NCI-H748 treated with DMSO at 0.1 percent for 48 hours (cell line): Measurements from ENCODE around the gene GULP1.

Source experiments
- DNase-seq: peaks from one replicate; lab custom pipeline; 2025; lab: John Stamatoyannopoulos, UW

The GULP1 gene

DNA sequence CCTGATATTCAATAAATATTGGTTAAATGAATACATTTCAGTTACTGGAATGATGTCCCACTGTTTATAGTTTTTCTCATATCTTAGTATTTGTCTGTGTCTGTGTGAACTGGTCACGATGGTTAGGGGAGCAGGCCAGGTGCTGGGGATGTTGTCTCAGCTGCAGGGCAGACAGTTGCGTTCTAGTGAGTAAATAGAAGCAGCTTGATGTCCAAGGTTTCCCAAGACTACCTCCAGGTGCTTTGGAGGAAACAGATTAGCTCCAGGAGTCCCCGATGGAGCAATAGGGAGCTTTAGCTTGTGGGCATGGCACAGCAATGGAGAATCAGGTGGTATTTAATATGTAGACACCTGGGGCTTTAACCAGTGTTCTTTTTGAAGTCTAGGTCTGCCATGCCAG is 75.5 kb downstream of the GULP1 start:
- DNase-seq = peak; percentile 78

DNA sequence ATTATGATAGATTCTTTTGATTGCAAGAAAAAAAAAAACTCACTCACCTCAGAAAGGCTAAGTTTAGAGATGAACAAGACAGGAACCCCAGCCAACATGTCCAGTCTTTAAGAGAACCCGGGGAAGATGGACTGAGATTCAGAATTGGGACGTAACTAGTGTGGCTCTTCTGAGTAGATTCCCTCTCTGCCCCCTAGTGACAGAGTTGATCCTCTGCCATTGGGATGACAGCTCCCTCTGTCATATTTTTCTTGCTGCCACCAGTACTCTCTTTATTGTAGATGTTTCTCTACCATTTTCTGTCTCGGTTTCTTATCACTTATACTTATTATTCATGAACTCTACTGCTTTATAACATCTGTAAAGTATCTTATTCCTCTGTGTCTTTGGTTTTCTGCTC is 77.7 kb downstream of the GULP1 start:
- peak; percentile 53 for DNase-seq

DNA sequence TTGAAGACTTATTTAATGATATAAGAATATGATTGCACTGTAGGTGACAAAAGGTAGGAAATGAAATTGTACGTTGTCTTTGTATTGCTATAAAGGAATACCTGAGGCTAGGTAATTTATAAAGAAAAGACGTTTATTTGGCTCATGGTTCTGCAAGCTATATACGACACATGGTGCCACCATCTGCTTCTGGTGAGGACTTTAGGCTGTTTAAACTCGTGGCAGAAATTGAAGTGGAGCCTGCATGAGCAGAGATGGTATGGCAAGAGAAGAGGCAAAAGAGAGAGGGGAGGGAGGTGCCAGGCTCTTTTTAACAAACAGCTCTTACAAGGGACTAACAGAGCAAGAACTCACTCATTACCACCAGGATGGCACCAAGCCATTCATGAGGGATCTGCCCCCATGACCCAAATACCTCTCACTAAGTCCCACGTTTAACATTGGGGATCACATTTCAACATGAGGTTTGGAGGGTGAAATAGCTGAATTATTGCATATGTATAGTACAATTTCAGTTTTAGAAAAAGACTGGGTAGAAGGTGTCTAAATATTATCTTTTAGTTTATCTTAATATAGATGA is 86.8 kb downstream of the GULP1 start:
- DNase-seq = no peak

DNA sequence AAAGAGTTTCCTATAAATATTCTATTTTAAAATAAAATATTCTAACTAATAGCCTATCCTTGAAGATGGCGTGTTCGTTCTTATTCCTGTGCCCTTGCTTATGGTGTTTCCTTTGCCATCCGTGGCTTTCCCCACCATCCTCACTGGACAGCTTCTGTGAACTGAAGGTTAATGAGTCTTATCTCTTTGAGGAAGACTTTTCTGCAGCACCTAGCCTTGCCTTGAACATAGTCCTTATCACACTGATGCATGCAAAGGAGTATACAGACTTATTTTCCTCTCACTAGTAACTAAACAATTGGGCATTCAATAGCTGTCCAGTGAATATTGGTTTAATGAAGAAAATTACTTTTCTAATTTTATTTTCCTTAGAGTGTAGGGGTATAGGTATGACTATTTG is 88.1 kb downstream of the GULP1 start:
- DNase-seq = no peak

DNA sequence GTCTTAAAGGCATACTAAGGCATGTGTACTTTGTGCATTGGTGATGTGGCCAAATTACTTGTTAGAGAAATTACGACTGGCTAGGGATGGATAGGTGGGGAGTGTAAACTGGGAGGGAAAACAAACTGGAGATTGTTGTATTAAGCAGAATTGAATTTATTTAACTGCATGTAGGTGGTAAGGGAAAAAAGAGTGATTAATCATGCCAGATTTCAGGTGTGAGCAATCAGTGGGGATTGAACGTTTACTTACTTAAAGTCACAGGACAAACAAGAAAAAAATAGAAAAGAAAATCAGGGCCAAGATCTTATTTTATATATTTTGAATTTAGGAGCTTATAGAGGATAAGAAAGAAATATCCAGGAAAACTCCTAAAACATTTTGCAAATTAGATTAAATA is 88.6 kb downstream of the GULP1 start:
- DNase-seq = no peak

DNA sequence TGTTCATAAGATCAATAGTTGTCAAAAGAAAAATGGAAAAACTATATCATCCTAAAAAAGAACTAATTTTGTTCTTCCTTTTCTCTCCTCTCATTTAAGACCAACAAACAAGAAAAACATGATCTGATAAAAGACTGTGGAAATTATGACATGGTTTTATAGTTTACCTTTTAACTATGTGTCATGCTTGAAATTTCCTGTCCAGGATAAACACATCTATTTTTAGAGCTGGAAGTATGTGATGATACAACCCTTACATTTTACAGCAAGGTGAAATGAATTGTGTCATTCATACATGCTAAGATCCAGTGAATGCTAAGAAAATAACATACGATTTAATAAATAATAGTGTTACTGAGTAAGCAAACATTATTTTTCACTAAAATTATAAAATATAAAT is 89.9 kb downstream of the GULP1 start:
- no peak for DNase-seq

DNA sequence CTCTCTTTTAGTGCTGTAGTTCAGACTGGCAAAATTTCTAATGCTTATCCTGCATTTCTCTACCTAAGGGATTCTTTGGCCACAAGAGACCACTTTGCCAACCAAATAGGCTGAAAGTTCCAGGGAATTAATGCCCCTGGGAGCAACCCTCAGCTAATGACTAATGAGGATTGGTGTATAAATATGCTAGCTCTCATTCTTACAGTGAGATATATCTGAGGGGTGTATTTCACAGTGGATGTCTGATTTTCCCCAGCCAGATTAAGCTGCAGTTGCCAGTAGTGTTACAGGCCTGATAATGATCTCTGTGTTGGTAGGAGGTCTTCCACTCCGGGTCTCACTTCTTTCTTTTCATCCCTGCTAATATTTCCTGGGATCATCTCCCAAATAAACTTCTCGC is 90.4 kb downstream of the GULP1 start:
- DNase-seq = no peak

DNA sequence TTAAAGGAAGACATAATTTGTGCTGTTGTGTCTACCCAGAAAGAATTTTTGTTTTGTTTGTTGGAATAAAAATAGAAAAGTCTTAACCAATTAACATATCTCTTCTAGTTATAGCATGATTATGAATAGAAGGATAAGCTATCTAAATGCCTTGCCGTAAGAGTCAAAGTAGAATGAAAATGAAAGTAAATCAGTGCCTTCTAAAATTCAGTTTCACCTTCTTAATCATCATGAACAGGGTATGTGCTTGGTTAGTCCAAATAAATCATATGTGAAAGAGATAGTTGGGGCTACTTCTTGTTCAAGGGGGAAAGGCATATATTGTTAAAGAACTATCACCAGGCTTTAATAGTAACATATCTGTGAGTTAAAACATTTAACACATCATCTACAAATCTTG is 91.5 kb downstream of the GULP1 start:
- no peak for DNase-seq

DNA sequence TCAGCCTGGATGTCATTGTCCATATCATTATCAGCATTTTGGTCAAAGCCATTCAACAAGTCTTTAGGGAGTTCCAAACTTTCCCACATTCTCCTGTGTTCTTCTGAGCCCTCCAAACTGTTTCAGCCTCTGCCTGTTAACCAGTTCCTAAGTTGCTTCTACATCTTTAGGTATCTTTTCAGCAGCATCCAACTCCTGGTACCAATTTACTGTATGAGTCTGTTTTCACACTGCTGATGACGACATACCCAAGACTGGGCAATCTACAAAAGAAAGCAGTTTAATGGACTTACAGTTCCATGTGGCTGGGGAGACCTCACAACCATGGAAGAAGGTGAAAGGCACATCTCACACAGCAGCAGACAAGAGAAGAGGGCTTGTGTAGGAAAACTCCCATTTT is 94.2 kb downstream of the GULP1 start:
- DNase-seq = no peak

DNA sequence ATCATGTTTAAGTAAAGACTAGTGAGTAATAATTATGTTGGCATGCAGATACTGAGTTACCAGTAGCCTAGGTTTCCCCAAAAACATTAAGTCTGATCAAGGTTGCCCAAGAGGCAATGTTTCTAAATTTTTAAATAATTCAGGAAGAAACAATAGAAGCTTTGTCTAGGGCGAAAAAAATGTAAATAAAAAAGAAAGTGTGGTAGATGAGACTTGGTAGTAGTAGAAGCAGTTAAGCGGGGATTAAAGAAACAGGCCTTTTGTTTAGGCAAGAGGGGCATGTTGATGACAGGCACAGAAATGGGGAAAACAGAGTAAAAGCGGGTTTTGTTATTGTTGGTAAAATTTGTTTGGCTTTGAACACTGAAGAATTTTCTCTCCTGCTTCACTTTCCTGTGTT is 97.2 kb downstream of the GULP1 start:
- DNase-seq = no peak

DNA sequence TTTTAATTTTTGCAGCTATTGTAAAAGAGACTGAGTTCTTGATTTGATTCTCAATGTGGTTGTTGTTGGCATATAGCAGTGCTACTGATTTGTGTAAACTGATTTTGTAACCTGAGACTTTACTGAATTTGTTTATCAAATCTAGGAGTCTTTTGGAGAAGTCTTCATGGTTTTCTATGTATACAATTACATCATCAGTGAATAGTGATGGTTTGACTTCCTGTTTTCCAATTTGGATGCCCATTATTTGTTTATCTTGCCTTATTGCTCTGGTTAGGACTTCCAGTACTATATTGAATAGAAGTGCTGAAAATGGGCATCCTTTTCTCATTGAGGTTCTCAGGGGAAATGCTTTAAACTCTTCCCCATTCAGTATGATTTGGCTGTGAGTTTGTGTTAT is 99.7 kb downstream of the GULP1 start:
- DNase-seq = no peak

DNA sequence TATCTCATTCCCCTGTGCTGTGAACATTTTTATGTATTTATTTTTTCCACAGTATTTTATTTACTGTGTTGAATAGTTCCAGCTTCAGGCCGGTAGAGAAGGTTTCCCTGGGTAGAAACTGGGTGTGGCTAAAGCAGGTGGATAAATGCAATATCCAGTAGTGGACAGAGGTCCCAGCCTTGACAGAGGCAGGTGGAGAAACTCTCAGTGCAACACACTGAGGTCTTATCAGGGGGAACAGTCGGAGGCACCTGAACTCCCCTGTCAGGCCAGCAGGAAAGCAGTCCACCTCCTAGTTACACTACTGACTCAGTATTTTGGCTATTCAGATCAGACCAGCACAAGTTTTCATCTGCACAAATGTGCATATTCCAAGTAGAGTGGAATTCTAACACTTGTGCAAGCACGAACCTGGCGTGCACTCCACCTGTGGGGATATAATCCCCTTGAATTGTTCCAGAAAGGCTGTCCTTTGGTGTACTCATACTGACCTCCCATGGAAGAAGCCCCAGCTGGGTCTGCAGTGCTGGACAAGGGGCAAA is 103.3 kb downstream of the GULP1 start:
- DNase-seq = no peak

DNA sequence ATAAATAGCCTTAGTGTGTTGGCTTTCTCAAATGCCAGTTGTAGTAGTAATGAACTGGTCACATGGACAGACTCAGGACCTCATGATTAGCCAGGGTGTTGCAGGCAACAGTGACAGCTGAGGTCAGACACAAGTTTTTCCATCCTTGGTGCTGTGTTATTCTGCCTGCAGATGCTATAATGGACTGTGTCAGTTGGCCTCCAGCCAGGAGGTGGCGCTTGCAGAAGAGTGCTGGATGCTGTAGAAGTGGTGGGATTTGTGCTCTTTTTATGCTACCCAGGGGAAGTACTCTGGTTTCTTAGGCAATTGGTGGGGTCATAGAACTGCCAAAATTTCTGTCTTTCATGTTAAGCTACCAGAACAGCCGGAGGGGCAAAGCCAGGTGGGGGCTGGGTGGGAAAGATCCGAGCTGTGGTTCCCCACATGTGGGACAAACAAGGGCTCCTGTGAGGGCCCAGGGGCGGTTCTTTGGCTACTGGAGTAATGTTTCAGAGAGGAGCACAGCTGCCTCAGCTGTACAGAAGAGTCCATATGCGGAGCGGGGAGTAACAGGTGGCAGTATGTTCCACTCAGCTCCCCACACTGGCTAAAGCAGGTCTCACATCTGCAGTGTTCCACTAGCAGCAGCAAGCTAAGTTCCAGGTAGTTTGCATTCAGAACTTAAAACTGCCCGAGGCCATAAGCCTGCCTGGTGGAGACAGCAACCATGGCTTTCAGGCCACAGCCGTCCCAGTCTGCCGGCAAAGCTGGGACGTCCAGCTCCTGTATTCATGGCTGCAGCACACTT is 104.4 kb downstream of the GULP1 start:
- DNase-seq = no peak

DNA sequence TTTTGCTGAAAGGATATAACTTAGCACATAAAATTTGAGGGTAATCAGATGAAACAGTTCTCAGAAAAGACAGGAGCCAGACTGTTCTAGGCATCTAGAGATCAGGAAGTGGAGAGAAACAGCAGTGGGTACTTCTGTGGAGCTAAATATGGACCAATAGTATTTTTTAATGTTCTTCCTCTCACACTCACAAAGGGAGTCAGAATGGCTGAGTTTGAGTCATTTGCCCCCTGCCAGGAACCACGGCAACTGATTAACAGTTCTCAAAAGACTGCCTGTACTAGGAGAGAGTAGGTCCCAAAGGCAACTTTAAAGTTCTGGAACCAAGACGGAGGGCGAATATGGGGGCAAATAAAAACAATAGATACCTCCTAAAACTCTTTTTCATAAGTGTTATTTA is 107.5 kb downstream of the GULP1 start:
- no peak for DNase-seq

DNA sequence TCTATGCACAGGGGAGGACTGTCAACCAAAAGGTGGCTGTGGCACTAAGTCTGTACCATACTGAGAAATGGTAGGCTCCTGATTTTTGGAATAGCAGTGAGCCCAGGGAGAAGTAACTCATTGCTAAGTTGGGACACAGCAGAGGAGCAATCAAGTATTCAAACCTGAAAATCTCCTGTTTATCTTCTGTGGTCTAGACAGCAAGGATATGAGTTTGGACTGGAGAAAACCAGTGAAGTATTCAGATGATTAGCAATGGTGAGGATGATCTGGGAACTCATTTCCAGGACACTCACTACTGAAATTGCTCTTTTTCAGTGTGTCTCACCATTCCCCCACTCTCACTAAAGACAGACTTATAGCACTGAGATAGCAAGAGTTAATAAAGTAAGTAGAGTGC is 112.0 kb downstream of the GULP1 start:
- DNase-seq = no peak

DNA sequence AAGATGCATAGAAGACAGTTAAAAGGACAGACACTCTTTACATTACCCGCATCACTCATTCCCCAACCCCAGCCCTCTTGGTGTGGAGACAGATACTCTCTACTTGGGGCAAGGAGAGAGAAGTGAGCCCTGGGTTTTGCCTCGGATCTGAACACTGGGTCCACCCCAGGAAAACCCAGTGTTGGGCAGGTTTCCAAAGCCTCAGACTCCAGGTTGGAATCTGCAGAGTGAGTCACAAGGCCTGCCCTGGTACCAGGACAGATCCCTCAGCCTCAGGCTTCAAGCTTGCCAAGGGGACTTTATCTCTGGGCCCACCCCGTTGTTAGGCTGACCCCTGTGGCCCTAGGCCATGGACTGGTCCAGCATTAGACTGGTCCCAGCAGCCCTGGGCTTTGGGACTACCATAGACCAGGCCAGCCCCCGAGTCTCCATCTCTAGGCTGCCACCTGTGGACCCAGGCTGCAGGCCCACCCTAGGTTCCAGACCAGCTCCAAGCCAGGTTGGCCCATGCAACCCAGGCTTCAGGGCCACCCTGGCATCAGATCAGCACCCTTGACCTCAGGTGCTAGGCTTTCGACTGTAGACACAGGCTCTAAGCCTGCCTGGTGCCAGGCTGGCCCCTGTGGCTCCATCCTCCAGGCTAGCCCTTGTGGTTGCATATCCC is 112.8 kb downstream of the GULP1 start:
- DNase-seq = no peak

DNA sequence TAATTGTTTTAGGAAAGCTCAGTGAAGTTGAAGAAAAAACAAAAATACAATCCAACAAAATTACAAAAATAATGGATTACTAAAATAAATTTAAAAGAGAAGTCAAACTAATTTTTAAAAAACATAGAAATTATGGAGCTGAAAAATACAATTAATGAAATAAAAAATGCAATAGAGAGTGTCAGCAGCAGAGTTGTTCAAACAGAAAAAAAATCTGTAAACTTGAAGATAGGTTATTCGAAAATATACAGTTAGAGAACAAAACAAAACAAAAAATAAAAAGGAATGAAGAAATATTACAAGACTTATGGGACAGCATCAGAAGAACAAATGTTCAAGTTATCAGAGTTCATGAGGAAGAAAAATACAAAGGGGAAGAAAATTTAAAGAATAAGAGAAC is 114.7 kb downstream of the GULP1 start:
- DNase-seq = no peak

DNA sequence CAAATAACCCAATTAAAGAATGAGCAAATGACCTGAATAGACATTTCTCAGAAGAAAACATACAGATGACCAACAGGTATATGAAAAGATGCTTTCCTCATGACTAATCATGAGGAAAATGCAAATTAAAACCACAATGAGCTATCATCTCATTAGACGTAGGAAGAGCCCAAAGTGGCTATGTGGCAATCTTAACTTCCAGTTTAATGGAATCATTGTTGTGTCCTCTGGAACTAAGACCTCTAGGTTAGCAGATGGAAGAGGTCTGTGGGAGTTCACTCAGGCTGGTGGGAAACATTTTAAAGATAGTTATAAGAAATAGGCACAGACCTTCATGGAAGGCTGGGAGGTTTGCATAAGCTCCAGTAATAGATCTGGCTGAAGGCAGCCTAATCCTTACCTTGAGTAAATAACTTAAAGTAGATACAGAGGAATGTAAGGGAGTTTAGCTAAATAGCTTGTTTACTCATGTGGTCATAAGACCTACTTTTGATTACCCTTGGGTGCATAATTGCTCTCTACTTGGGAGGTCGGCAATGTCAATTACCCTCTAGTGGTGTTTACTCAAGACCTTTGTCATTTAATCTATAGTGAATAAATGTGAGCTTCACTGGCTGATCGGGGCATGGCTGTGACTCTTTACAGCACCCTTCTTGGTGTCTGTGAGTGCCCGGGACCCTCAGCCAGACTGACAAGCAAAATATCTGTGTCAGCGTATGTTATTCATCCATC is 119.0 kb downstream of the GULP1 start:
- no peak for DNase-seq

DNA sequence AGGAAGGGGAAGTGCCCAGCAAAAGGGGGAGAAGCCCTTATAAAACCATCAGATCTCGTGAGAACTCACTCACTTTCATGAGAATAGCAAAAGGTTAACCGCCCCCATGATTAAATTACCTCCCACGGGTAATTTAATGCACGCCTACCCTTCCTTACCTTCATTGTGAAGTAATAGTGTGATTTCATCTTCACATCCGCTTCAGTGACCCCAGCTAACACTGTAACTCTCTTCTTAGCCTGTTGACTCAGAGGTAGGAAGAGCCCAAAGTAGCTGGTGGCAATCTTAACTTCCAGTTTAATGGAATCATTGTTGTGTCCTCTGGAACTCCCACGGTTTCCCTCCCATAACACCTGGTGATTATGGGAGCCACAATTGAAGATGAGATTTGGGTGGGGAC is 120.5 kb downstream of the GULP1 start:
- DNase-seq = no peak

DNA sequence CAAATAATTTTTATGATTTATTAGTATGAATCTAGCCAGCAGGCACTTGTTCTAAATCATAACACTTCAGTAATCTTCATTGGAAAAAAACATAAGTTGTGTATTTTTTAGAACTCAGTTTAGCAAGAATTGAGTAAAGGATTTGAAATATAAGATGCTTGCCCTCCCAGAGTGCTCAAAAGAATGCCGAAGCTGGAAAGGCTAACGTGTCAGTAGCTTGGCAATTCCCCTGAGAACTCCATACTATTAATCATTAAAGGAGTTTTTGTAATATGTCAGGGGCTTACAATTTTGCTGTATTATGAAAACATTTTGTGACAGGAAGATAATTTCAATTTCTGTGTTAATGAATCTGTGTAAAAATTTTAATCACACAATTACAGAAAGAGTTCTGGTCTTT is 122.7 kb downstream of the GULP1 start:
- no peak for DNase-seq

DNA sequence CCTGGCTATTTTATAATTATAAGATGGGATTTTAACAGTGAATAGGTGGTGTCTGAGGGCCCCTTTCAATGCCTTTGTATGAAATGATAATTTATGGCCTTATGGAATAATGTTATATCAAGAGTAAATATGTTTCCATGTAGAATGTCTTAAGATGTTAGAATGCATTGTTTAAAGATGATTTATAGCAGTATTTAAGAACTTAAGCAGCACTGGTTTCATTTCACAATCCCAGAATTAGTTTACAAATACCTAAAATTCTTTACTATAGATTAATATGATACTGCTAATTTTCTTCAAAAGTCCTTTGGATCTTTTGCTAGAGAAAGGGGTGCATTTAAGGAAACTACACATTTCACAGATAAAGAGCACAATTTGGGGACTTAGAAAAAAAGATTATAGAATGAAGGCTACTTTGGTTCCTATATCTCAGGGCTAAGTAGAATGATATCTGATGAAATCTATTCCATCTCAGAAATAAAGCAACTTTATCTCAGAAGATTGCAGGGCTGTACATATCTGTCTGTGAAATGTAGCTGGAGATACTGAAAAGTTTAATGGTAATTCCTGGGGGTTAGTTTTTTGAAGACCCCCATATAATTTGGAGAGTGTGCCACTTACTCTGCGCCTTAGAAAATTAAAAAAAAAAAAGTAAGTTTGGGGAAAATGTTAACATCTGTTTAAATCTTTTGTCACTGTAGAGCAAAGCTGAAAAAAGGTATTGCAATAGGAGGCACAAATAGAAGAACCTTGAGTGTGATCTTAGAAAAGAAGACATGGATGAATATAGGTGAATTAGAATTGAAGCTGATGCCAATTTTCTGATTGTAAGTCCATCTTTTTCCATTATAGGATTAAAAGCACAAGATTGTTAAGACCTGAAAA is 123.4 kb downstream of the GULP1 start:
- no peak for DNase-seq

DNA sequence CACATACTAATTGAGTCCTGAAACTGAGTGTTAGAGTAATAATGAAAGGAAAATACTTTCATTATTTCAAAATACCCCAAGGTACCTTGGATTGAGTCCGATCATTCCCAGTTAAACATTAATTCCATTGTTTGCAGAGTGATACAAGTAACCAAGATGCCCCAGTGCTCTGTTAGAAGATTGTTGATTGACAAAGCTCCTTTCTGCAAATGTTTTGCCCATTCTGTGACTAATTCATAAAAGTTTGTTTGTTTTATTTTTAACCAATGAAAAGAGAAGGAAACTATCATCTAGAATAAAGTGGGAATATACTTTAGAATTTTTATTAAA is 124.0 kb downstream of the GULP1 start:
- DNase-seq = no peak
